Fibroblast of the aortic adventitia (primary cell): ENCODE measurements around the gene BRAF. TPM values are rescaled to one million over a fixed set of nuclear protein-coding genes. Genes with fewer than 3 reads are reported as not detected.
"Not testable (repeated sequence)": the region's sequence is repeated elsewhere in the genome, so short reads cannot be mapped to it uniquely, and the experiment has no call there.

Experiments used
- DNase-seq: peaks from one replicate; pipeline ENCODE4 v3.0.0-alpha.2; 2010; ENCODE audit warnings: low read depth
- H3K4me3 ChIP-seq: 2 replicates; pipeline ENCODE4 v1.5.1; 2011; ENCODE audit warnings: low read depth, mild to moderate bottlenecking, control low read depth, low read length, moderate library complexity
- CTCF ChIP-seq: IDR thresholded peaks from 2 replicates; pipeline ENCODE4 v1.5.1; 2011; ENCODE audit warnings: mild to moderate bottlenecking, low read length, control low read depth, inconsistent platforms; ENCODE audit not compliant: insufficient read depth
- total RNA-seq: library from RNA; depleted of rRNA; stranded (reverse); fragments of >200 nt; gene quantifications from 2 replicates; pipeline ENCODE4 v1.2.3, GENCODE V29; 2012; ENCODE audit warnings: low replicate concordance

BRAF gene
- total RNA-seq, 1 donor = 29.9 TPM

GRCh38 chr7:140889645-140890044 is 35.1 kb downstream of the BRAF start:
- TF ChIP-seq CTCF = no peak
- no peak overlapping the region for H3K4me3 ChIP-seq
- DNase-seq = no peak

DNA sequence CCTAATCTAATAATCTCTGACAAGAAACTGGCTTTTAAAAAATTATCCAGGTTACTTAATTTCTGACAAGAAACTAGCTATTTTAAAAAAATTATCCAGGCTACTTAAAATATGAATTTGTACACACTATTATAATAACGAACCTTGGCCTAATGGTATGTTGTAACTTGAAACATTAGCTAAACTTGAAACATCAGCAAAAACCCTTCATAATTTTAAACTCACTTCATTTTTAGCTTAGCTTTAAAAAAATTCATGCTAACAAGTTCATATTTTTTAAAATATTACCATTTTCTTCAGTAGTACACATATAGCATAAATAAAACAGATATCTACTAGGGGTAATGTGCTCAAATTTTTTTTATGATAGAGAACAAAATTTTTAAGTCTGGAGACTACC is 35.6 kb downstream of the BRAF start:
- no peak for TF ChIP-seq CTCF
- no peak overlapping the region for H3K4me3 ChIP-seq
- DNase-seq = no peak

GRCh38 chr7:140888087-140888486 is 36.6 kb downstream of the BRAF start:
- TF ChIP-seq CTCF = no peak
- H3K4me3 ChIP-seq = no peak overlapping the region
- no peak for DNase-seq

- no peak for TF ChIP-seq CTCF
- no peak overlapping the region for H3K4me3 ChIP-seq
- no peak for DNase-seq
These were observed 38.9 kb downstream of the BRAF start for GRCh38 chr7:140885735-140886334.

- no peak for DNase-seq
- no peak for TF ChIP-seq CTCF
- H3K4me3 ChIP-seq = no peak overlapping the region
These were observed 41.4 kb downstream of the BRAF start for GRCh38 chr7:140883378-140883777.

- not testable (repeated sequence) for DNase-seq, H3K4me3 ChIP-seq
These were observed 41.9 kb downstream of the BRAF start for GRCh38 chr7:140882834-140883233.

GRCh38 chr7:140881507-140882228 is 43.1 kb downstream of the BRAF start:
- TF ChIP-seq CTCF = no peak
- no peak overlapping the region for H3K4me3 ChIP-seq
- no peak for DNase-seq
